Measurements from ENCODE around the gene CFAP107.
"Not testable (repeated sequence)": the region's sequence is repeated elsewhere in the genome, so short reads cannot be mapped to it uniquely, and the experiment has no call there.

The CFAP107 gene

GRCh38 chr1:12728391-12728790 lies 17.6 kb upstream of the CFAP107 start:
- Histone ChIP-seq H3K36me3 (ENCODE audit: control insufficient read depth, insufficient read depth, low read length) (no peaks in the 10 kb centered on the region), H3K4me3 (replicated peaks; ENCODE audit: low read depth, low read length) (no peak overlapping the region), H3K27me3 (replicated peaks; ENCODE audit: control insufficient read depth, insufficient read depth, low read length) (no peaks in the 10 kb centered on the region; the same call in 1 of the 2 replicates)
- no peak for DNase-seq (ENCODE audit: extremely low read depth, insufficient read length)
- TF ChIP-seq CTCF (IDR thresholded peaks at IDR 0.05; ENCODE audit: insufficient read depth, low read length, poor library complexity, severe bottlenecking), result no peak

DNA sequence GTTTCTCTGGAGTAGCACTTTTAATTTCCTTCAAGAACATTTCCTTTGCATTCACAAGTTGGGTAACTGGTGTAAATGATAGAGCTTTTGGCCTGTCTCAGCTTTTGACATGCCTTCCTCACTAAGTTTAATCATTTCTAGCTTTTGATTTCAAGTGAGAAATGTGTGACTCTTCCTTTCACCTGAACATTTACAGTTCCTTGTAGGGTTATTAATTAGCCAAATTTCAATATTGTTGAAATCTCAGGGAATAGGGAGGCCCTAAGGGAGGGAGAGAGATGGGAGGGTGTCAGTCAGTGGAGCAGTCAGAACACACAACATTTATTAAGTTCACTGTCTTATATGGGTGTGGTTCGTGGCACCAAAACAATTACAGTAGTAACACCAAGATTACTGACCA lies 15.8 kb upstream of the CFAP107 start:
- H3K27me3 ChIP-seq (replicated peaks; ENCODE audit: control insufficient read depth, insufficient read depth, low read length), result no peaks in the 10 kb centered on the region; the same call in 1 of the 2 replicates
- no peak overlapping the region for H3K4me3 ChIP-seq (replicated peaks; ENCODE audit: low read depth, low read length)
- no peak for TF ChIP-seq CTCF (IDR thresholded peaks at IDR 0.05; ENCODE audit: insufficient read depth, low read length, poor library complexity, severe bottlenecking)
- no peaks in the 10 kb centered on the region for H3K36me3 ChIP-seq (ENCODE audit: control insufficient read depth, insufficient read depth, low read length)
- no peak for DNase-seq (ENCODE audit: extremely low read depth, insufficient read length)

GRCh38 chr1:12731084-12731483 lies 14.9 kb upstream of the CFAP107 start:
- not testable (repeated sequence) for DNase-seq (ENCODE audit: extremely low read depth, insufficient read length); H3K27me3 ChIP-seq (replicated peaks; ENCODE audit: control insufficient read depth, insufficient read depth, low read length); H3K36me3 ChIP-seq (ENCODE audit: control insufficient read depth, insufficient read depth, low read length); H3K4me3 ChIP-seq (replicated peaks; ENCODE audit: low read depth, low read length)

DNA sequence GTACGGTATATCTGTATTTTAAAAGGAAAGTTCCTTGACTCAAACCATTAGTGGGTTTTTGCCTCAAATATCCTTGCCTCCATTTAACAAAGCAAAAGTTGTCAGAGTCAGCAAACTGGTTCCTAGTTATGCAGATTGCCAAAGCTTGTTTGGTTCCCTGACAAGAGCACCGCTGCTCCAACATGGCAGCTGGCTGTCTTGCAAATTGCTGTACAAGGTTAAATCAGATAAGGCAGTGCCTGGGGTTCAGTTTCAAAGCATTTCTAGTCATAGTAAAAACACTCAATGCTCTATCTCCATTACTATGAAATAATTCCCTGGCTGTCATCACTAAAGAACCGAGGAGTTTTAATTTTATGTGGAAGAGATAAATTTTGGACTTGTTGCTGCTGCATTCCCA lies 11.3 kb upstream of the CFAP107 start:
- H3K36me3 ChIP-seq (ENCODE audit: control insufficient read depth, insufficient read depth, low read length), result no peaks in the 10 kb centered on the region
- no peak for TF ChIP-seq CTCF (IDR thresholded peaks at IDR 0.05; ENCODE audit: insufficient read depth, low read length, poor library complexity, severe bottlenecking)
- no peak overlapping the region for H3K4me3 ChIP-seq (replicated peaks; ENCODE audit: low read depth, low read length)
- no peak for DNase-seq (ENCODE audit: extremely low read depth, insufficient read length)
- no peaks in the 10 kb centered on the region for H3K27me3 ChIP-seq (replicated peaks; ENCODE audit: control insufficient read depth, insufficient read depth, low read length)

DNA sequence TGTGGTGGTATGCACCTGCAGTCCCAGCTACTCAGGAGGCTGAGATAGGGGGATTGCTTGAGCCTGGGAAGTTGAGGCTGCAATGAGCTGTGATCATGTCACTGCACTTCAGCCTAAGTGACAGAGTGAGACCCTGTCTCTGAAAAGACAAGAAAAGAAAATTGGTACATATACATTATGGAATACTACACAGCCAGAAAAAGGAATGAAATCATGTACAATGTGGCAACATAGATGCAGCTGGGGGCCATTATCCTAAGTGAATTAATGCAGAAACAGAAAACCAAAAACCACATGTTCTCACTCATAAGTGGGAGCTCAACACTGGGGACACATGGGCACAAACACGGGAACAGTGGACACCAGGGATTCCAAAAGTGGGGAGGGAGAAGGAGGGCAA lies 7.1 kb upstream of the CFAP107 start:
- no peak for DNase-seq (ENCODE audit: extremely low read depth, insufficient read length)
- Histone ChIP-seq H3K4me3 (replicated peaks; ENCODE audit: low read depth, low read length) (no peak overlapping the region), H3K36me3 (ENCODE audit: control insufficient read depth, insufficient read depth, low read length) (no peaks in the 10 kb centered on the region), H3K27me3 (replicated peaks; ENCODE audit: control insufficient read depth, insufficient read depth, low read length) (no peaks in the 10 kb centered on the region)
- TF ChIP-seq CTCF (IDR thresholded peaks at IDR 0.05; ENCODE audit: insufficient read depth, low read length, poor library complexity, severe bottlenecking), result no peak

GRCh38 chr1:12739613-12740012 lies 6.4 kb upstream of the CFAP107 start:
- H3K4me3 ChIP-seq (replicated peaks; ENCODE audit: low read depth, low read length), result no peak overlapping the region
- TF ChIP-seq CTCF (IDR thresholded peaks at IDR 0.05; ENCODE audit: insufficient read depth, low read length, poor library complexity, severe bottlenecking), result no peak

More at GRCh38 chr1:12739613-12740012, 6.4 kb upstream of the CFAP107 start:
- Histone ChIP-seq H3K36me3 (ENCODE audit: control insufficient read depth, insufficient read depth, low read length) (no peaks in the 10 kb centered on the region), H3K27me3 (replicated peaks; ENCODE audit: control insufficient read depth, insufficient read depth, low read length) (no peaks in the 10 kb centered on the region)
- DNase-seq (ENCODE audit: extremely low read depth, insufficient read length), result no peak

Measured in GM06990 (cell line).